ENCODE measurements around the gene SLC12A6. TPM values are rescaled to one million over a fixed set of nuclear protein-coding genes. Genes with fewer than 3 reads are reported as not detected.
"Not testable (repeated sequence)": the region's sequence is repeated elsewhere in the genome, so short reads cannot be mapped to it uniquely, and the experiment has no call there.

Gene SLC12A6
- 10 to 100 TPM; 58.3 to 82.9 TPM for total RNA-seq

DNA sequence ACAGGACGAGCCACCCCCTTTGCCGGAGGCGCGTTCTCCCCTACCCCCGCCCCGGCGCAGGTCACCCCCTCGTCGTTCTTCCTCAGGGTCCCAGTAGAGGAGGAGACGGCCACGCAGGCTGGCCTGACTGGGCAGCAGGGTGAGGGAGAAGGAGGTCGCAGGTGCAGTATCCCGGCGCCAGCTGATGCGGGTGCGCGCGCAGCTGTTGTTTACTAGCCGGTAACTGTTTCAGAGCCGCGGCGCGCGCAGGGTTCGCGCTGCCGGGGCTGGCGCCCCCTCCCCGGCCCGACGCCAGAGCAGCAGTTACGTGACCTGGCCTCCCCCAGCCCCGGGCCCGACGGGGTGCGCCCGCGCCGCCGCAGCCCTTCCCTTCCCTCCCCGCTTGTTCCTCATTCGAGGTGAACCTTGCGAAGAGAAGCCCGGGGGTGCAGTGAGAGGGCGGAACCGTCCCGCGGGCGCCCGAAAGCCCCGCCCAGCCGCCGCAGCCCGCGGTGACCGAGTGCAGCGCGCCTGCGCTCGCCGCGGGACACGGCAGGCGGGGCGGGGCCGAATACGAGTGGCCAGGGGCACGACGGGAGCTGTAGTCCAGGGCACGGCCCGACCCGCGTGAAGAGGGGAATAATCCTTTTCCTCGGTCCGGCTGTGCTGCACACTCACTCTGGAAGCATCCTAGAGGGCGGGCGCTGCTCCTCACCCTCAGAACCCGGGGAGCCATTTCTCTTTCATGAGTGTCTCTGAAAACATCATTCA, at the start of gene SLC12A6:
Gene SLC12A6, minus strand, starts transcription at position 225 of the 750 bp plus-strand sequence. CDS start 1,101 bp downstream, outside the sequence.
- ATAC-seq (ENCODE audit: insufficient number of reproducible peaks, low FRiP score, low read depth) (peak; percentile 87), DNase-seq (ENCODE audit: low spot score) (peak; percentile 67)
- Histone ChIP-seq H3K4me1 (ENCODE audit: control insufficient read depth in 1 of 2, low read depth in 2 of 2) (peaks cover 30 to 60% of the 10 kb centered on the region in 2 donors), H3K36me3 (peaks cover 7% of the 10 kb centered on the region), H3K9me3 (no peaks in the 10 kb centered on the region), H3K27me3 (replicated peaks; ENCODE audit: insufficient read depth) (no peaks in the 10 kb centered on the region), H3K27ac (peak within 1 kb of the TSS; percentile 85 to 91), H3K4me3 (peak within 1 kb of the TSS; percentile 78)
- TF ChIP-seq, protein P1, sequence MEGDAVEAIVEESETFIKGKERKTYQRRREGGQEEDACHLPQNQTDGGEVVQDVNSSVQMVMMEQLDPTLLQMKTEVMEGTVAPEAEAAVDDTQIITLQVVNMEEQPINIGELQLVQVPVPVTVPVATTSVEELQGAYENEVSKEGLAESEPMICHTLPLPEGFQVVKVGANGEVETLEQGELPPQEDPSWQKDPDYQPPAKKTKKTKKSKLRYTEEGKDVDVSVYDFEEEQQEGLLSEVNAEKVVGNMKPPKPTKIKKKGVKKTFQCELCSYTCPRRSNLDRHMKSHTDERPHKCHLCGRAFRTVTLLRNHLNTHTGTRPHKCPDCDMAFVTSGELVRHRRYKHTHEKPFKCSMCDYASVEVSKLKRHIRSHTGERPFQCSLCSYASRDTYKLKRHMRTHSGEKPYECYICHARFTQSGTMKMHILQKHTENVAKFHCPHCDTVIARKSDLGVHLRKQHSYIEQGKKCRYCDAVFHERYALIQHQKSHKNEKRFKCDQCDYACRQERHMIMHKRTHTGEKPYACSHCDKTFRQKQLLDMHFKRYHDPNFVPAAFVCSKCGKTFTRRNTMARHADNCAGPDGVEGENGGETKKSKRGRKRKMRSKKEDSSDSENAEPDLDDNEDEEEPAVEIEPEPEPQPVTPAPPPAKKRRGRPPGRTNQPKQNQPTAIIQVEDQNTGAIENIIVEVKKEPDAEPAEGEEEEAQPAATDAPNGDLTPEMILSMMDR (IDR thresholded peaks at IDR 0.05) = no peak

DNA sequence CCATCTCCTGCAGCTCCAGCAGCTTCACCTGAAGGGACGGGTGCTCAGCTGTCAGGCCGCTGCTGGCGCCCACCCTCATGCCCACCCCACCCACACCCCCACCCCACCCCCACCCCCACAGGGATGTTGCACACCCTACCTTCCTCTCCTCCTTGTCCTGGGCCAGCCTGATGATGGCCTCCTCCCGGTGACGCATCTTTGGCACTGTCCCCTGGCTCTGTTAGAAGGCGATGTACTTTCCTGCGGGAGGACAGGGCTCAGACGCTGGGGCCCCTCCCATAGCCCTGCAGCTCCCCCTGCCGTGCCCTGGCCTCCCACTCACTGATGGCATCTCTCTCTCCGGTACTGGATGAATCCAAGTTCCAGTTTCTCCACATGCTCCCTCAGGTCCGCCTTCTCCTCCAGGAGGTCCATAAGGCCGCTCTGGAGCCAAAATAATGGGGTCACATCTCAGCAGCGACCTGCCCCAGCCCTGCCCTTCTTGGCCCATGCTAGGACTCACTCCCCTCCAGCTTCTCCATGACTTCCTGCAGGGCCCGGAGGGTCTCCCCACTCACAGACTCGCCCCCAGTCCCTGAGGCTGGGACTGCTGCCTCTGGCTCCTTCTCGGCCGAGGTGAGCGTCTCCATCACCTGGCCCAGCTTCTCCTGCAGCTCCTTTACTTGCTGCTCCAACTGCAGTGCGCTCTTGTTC, 44.4 kb upstream of the SLC12A6 start:
- H3K4me1 ChIP-seq (ENCODE audit: control insufficient read depth in 1 of 2, low read depth in 2 of 2); ATAC-seq (ENCODE audit: insufficient number of reproducible peaks, low FRiP score, low read depth); H3K4me3 ChIP-seq; H3K27ac ChIP-seq; H3K9me3 ChIP-seq; DNase-seq (ENCODE audit: low spot score); H3K27me3 ChIP-seq (replicated peaks; ENCODE audit: insufficient read depth); H3K36me3 ChIP-seq: not testable (repeated sequence)

DNA sequence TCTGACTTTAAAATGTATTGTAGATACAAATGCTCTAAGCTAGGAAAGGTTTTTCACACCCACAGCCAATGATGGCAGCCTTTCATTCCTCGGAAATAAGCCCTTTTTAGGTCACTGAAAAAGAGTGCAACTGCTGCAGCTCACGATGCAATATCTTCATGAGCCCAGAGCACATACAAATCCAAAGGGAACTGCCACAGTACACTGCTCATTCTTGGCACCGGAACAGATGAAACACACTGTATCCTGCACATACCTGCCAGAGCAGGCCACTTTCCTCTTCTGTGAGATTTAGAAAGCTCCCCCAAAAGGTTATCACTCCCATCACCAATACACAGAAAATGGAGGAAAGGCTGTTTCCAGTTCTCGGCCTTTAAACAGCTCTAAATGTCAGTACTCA, 42.9 kb upstream of the SLC12A6 start:
- H3K27me3 ChIP-seq (replicated peaks; ENCODE audit: insufficient read depth); H3K27ac ChIP-seq; H3K36me3 ChIP-seq; ATAC-seq (ENCODE audit: insufficient number of reproducible peaks, low FRiP score, low read depth); H3K4me1 ChIP-seq (ENCODE audit: control insufficient read depth in 1 of 2, low read depth in 2 of 2); H3K9me3 ChIP-seq; H3K4me3 ChIP-seq; DNase-seq (ENCODE audit: low spot score): not testable (repeated sequence)

DNA sequence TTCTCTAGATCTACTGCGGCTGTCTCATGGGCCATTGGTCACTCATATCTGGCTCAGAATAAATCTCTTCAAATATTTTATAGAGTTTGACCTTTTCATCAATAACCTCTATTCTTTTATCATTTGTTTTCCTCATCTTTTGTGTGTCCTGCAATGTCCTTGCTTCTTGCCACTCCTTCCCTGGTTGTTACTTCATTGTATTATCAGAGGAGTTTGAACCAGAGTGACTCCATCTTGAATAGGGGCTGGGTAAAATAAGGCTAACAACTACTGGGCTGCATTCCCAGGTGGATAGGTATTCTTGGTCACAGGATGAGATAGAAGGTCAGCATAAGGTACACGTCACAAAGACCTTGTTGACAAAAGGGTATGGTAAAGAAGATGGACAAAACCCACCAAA, 39.3 kb upstream of the SLC12A6 start:
- H3K4me1 ChIP-seq (ENCODE audit: control insufficient read depth in 1 of 2, low read depth in 2 of 2) = no peaks in the 10 kb centered on the region
- TF ChIP-seq, protein P1 (IDR thresholded peaks at IDR 0.05) = no peak
- no peak for ATAC-seq (ENCODE audit: insufficient number of reproducible peaks, low FRiP score, low read depth)
- no peak overlapping the region for H3K27ac ChIP-seq
- no peak for DNase-seq (ENCODE audit: low spot score)
- no peaks in the 10 kb centered on the region for H3K36me3 ChIP-seq
- H3K4me3 ChIP-seq = no peak overlapping the region
- no peaks in the 10 kb centered on the region for H3K27me3 ChIP-seq (replicated peaks; ENCODE audit: insufficient read depth)
- no peaks in the 10 kb centered on the region for H3K9me3 ChIP-seq

DNA sequence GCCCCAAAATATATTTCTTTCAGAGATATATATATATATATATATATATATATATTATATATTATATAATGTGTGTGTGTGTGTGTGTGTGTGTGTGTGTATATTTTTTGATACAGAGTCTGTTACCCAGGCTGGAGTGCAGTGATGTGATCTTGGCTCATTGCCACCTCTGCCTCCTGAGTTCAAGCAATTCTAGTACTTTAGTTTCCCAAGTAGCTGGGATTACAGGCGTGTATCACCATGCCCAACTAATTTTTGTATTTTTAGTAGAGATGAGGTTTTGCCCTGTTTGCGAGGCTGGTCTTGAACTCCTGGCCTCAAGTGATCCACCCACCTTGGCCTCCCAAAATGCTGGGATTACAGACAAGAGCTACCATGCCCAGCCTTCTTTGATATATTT, 38.0 kb upstream of the SLC12A6 start:
- not testable (repeated sequence) for H3K9me3 ChIP-seq; H3K4me1 ChIP-seq (ENCODE audit: control insufficient read depth in 1 of 2, low read depth in 2 of 2); DNase-seq (ENCODE audit: low spot score); H3K4me3 ChIP-seq; ATAC-seq (ENCODE audit: insufficient number of reproducible peaks, low FRiP score, low read depth); H3K27ac ChIP-seq; H3K36me3 ChIP-seq; H3K27me3 ChIP-seq (replicated peaks; ENCODE audit: insufficient read depth)

DNA sequence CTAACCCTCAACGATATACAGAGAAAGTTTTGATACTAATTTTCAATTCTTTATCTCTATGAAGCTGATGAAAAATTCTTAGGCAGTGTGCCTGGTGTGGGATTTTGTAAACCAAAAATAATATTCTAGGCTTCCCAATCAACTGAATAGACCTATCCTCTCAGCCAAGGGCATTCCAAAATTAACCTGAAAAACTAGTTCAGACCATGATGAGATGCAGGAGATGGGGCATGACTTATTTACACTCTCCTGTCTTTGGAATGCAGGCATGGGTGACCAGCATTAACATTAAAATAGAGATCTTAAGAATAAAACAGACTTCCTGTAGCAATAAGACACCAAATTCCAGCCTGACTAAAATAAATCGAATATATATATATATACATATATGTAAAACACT, 37.2 kb upstream of the SLC12A6 start:
- H3K36me3 ChIP-seq = no peaks in the 10 kb centered on the region
- H3K27me3 ChIP-seq (replicated peaks; ENCODE audit: insufficient read depth) = no peaks in the 10 kb centered on the region
- TF ChIP-seq, protein P1 (IDR thresholded peaks at IDR 0.05) = no peak
- H3K9me3 ChIP-seq = no peaks in the 10 kb centered on the region
- no peaks in the 10 kb centered on the region for H3K4me1 ChIP-seq (ENCODE audit: control insufficient read depth in 1 of 2, low read depth in 2 of 2)
- no peak overlapping the region for H3K27ac ChIP-seq
- ATAC-seq (ENCODE audit: insufficient number of reproducible peaks, low FRiP score, low read depth) (no peak), DNase-seq (ENCODE audit: low spot score) (no peak)
- no peak overlapping the region for H3K4me3 ChIP-seq

Data from thoracic aorta (tissue), 2 donors.